Esophagus squamous epithelium (tissue), 5 donors: ENCODE data around the gene RCOR1. TPM values are rescaled to one million over a fixed set of nuclear protein-coding genes. Genes with fewer than 3 reads are reported as not detected.

Source experiments
- DNase-seq: peaks from one replicate; lab custom pipeline; 2025; lab: John Stamatoyannopoulos, UW
- H3K27ac ChIP-seq, 4 donors: fragments of 200-600 bp; sonication (generic); one replicate each; pipeline ENCODE4 v1.5.1; 2016 to 2019; ENCODE audit warnings: mild to moderate bottlenecking in 1 of 4
- H3K27me3 ChIP-seq, 4 donors: fragments of 200-600 bp; sonication (generic); 1 replicate in 3 of 4; 2 replicates in 1 of 4; pipeline versions ENCODE4 v1.5.1 to v1.6.0; 2017 to 2021; ENCODE audit warnings: antibody characterized with exemption in 1 of 4
- H3K36me3 ChIP-seq, 3 donors: fragments of 200-600 bp; sonication (generic); one replicate each; pipeline ENCODE4 v1.5.1; 2016 to 2019
- H3K4me1 ChIP-seq, 3 donors: fragments of 200-600 bp; sonication (generic); one replicate each; pipeline ENCODE4 v1.5.1; 2017 to 2019
- H3K4me3 ChIP-seq, 4 donors: fragments of 200-600 bp; sonication (generic); 1 replicate in 3 of 4; 2 replicates in 1 of 4; pipeline ENCODE4 v1.5.1; 2016 to 2019; ENCODE audit warnings: mild to moderate bottlenecking in 2 of 4, moderate library complexity in 1 of 4
- H3K9me3 ChIP-seq, 3 donors: fragments of 200-600 bp; sonication (generic); one replicate each; pipeline ENCODE4 v1.5.1; 2016 to 2019
- POLR2A ChIP-seq, 4 donors: fragments of 450-650 bp; IDR thresholded peaks; one replicate each; pipeline ENCODE4 v1.6.1; 2017; ENCODE audit warnings: antibody characterized with exemption in 4 of 4, mild to moderate bottlenecking in 4 of 4, moderate library complexity in 3 of 4
- WGBS, 2 donors: methylation state at CpG; one replicate each; pipeline ENCODE4 v1.1.5; 2018; 5-methylcytosine and 5-hydroxymethylcytosine counted together
- intact Hi-C: fragments of 100-400 bp; cut with DNase I; formaldehyde crosslinking; loops from one replicate; pipeline ENCODE4 v1.15.0; 2022
- total RNA-seq, 4 donors: library from RNA; depleted of rRNA; stranded (reverse); fragments of >200 nt; gene quantifications; one replicate each; pipeline ENCODE4 v1.1.0, GENCODE V29; 2016
- TF ChIP-seq, protein P1 (sequence below), 6 experiments: fragments of 450-650 bp in 4 of 6; fragments of 200-600 bp in 2 of 6; sonication (generic) in 2 of 6; IDR thresholded peaks; one replicate each; pipeline ENCODE4 v1.5.1; 2016 to 2019; ENCODE audit warnings: antibody characterized with exemption in 6 of 6, mild to moderate bottlenecking in 4 of 6, moderate library complexity in 4 of 6
- donor health status: DM: yes; HTN: yes; CAD: no.

RCOR1 gene
- total RNA-seq, 4 donors from 2014 or later, result 25.6 to 56.9 (median 35.2) TPM

DNA sequence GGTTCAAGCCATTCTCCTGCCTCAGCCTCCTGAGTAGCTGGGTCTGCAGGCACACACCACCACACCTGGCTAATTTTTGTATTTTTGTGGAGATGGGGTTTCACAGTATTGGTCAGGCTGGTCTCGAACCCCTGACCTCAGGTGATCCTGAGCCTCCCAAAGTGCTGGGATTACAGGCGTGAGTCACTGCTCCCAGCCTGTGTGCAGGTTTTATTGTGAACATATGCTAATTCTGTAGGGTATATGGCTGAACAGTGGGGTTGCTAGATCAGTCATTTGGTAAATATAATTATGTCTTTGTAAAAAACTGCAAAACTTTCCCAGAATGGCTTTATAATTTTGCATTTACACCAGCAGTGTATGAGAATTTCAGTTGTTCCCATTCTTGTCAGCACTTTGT lies 85.9 kb downstream of the RCOR1 start:
- intact Hi-C loops, result no loop called here
- Histone ChIP-seq H3K27me3 (no peaks in the 10 kb centered on the region), H3K4me3 (no peak overlapping the region), H3K27ac (no peak overlapping the region), H3K36me3 (peaks cover 0 to 19% (median 0%) of the 10 kb centered on the region in 3 donors), H3K9me3 (no peaks in the 10 kb centered on the region), H3K4me1 (peaks cover 0 to 18% (median 0%) of the 10 kb centered on the region in 3 donors)
- no peak for DNase-seq
- WGBS, 2 donors, result 75 to 100% methylated on average over 2 of the region's 2 CpGs
- TF ChIP-seq POLR2A (IDR thresholded peaks at IDR 0.05), result no peak
- TF ChIP-seq, protein P1, sequence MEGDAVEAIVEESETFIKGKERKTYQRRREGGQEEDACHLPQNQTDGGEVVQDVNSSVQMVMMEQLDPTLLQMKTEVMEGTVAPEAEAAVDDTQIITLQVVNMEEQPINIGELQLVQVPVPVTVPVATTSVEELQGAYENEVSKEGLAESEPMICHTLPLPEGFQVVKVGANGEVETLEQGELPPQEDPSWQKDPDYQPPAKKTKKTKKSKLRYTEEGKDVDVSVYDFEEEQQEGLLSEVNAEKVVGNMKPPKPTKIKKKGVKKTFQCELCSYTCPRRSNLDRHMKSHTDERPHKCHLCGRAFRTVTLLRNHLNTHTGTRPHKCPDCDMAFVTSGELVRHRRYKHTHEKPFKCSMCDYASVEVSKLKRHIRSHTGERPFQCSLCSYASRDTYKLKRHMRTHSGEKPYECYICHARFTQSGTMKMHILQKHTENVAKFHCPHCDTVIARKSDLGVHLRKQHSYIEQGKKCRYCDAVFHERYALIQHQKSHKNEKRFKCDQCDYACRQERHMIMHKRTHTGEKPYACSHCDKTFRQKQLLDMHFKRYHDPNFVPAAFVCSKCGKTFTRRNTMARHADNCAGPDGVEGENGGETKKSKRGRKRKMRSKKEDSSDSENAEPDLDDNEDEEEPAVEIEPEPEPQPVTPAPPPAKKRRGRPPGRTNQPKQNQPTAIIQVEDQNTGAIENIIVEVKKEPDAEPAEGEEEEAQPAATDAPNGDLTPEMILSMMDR (IDR thresholded peaks at IDR 0.05), result no peak

DNA sequence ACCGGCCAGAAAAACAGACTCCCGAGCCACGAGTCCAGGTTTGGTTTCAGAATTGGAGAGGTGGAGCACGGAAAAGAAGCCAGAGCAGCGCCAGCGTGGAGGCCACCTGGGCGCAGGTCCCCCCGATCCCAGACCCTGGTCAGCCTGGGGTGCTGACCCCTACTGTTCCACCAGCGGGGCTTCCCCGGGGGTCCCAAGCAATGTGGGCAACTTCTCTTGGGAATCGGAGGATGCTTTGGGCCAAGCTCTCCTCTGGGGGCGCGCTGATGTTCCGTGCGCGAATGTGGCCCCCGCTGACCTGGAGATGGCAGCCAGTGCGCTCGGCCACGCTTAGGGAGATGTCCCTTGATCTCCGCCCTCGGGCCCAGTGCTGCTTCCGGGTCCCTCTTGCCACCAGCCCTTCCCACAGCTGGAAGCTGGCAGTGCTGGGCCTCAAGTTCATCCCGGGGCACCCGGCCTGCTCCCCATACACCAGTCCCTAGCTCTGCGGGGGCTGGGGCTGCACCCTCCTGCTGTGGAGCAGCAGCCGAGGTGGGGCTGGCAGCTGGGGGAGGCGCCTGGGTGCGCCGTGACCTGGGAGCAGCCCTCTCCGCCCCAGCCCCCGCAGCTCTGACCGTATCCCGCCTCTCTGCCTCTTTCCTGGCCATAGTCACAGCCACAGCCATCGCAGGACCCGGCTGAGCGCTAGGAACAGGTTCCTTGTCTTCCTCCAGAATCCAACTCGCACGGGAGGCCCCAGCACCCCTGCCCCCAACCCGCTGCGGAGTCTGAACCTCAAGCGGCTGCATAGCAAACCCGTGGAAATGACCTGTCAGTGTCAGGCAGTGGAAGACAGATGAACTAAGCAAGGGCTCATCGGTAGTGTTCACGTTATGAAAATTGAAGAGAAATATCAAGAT lies 91.2 kb downstream of the RCOR1 start:
- no peak for DNase-seq
- Histone ChIP-seq H3K4me3 (no peak overlapping the region), H3K27ac (no peak overlapping the region), H3K9me3 (no peaks in the 10 kb centered on the region), H3K36me3 (peaks cover 0 to 29% (median 5%) of the 10 kb centered on the region in 3 donors), H3K4me1 (peaks cover 0 to 8% (median 0%) of the 10 kb centered on the region in 3 donors), H3K27me3 (no peaks in the 10 kb centered on the region)
- intact Hi-C loops, result no loop called here
- TF ChIP-seq, protein P1 (IDR thresholded peaks at IDR 0.05), result no peak
- no peak for TF ChIP-seq POLR2A (IDR thresholded peaks at IDR 0.05)
- WGBS, 2 donors, result 84 to 87% methylated on average over 16 to 21 of the region's 45 CpGs

DNA sequence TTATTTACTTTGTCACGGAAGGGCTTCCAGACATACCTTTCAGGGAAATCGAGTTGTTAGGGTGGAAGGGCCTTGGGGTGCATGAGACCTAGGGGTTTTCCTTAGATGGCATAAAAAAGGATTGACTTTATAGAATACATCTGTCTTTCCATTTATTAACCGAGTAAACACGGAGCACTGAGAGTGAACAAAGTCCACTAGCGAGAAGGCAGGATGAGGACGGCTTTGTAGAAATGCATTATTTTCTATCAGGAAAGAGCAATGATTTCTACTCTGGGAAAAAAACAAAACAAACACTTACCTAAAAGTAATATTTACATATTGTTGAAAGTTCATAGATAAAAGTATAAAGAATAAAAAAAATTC lies 91.8 kb downstream of the RCOR1 start:
- no peak for DNase-seq
- no peak overlapping the region for H3K4me3 ChIP-seq
- H3K27ac ChIP-seq, result no peak overlapping the region
- H3K4me1 ChIP-seq, result peaks cover 0 to 8% (median 0%) of the 10 kb centered on the region in 3 donors
- no peaks in the 10 kb centered on the region for H3K9me3 ChIP-seq
- H3K27me3 ChIP-seq, result no peaks in the 10 kb centered on the region
- intact Hi-C loops, result no loop called here
- TF ChIP-seq, protein P1 (IDR thresholded peaks at IDR 0.05), result no peak
- no peak for TF ChIP-seq POLR2A (IDR thresholded peaks at IDR 0.05)
- 82 to 88% methylated on average over 6 of the region's 6 CpGs for WGBS, 2 donors
- peaks cover 0 to 29% (median 5%) of the 10 kb centered on the region in 3 donors for H3K36me3 ChIP-seq

DNA sequence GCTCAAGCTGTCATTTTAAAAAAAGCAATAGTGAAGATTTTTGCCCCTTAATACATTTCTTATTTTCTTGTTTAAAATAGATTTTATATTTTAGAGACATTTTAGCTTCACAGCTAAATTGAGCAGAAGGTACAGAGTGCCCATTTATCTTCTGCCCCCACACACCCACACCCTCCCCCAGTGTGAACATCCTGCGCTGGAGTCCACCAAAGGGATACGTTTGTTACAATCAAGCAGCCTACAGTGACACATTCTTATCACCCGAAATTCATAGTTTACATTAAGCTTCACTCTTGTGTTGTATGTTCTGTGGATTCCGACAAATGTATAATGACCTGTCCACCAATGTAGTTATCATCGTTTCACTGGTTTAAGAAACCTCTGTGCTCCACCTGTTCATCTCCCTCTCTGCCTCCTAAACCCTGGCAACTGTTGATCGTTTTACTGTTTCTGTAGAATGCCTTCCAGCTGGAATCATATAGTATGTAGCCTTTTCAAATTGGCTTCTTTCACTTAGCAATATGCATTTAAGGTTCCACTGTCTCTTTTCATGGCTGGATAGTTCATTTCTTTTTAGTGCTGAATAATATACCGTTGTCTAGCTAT lies 93.8 kb downstream of the RCOR1 start:
- Histone ChIP-seq H3K27ac (no peak overlapping the region), H3K4me3 (no peak overlapping the region), H3K27me3 (no peaks in the 10 kb centered on the region), H3K36me3 (peaks cover 0 to 29% (median 5%) of the 10 kb centered on the region in 3 donors), H3K4me1 (peaks cover 0 to 28% (median 0%) of the 10 kb centered on the region in 3 donors), H3K9me3 (no peaks in the 10 kb centered on the region)
- 75 to 82% methylated on average over 7 of the region's 7 CpGs for WGBS, 2 donors
- TF ChIP-seq POLR2A (IDR thresholded peaks at IDR 0.05), result no peak
- DNase-seq, result no peak
- intact Hi-C loops, result no loop called here

DNA sequence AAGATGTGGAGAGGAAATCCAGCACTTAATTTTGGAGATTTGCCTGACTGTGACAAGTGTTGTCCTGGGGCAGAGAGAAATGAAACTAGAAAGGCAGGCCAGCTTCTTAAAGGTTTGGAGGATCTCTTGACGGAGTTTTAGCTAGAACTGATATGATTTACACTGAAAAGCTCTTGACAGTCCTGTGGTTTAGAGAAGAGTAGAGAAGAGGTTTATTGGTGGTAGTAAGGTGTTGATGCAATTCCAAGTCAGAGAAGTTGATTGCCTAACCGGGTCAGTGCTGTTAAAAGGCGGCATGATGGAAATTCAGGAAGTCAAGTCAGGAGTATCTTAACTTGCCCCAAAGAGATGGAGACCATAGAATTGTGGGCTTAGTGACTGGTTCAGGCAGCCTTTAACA lies 95.8 kb downstream of the RCOR1 start:
- no peaks in the 10 kb centered on the region for H3K27me3 ChIP-seq
- 74 to 82% methylated on average over 3 of the region's 3 CpGs for WGBS, 2 donors
- DNase-seq, result no peak
- TF ChIP-seq, protein P1 (IDR thresholded peaks at IDR 0.05), result no peak
- no peak for TF ChIP-seq POLR2A (IDR thresholded peaks at IDR 0.05)
- H3K9me3 ChIP-seq, result no peaks in the 10 kb centered on the region
- no peak overlapping the region for H3K4me3 ChIP-seq
- peaks cover 0 to 11% (median 5%) of the 10 kb centered on the region in 3 donors for H3K36me3 ChIP-seq
- H3K27ac ChIP-seq, result no peak overlapping the region
- intact Hi-C loops, result no loop called here
- peaks cover 0 to 47% (median 0%) of the 10 kb centered on the region in 3 donors for H3K4me1 ChIP-seq
